IPS-NIHi7 (cell line): ENCODE results near the gene SAMD4A.

Experiments
- DNase-seq: peaks from one replicate; pipeline ENCODE4 v3.0.0; 2012; ENCODE audit warnings: mixed read lengths; ENCODE audit errors: extremely low spot score

Gene SAMD4A

DNA sequence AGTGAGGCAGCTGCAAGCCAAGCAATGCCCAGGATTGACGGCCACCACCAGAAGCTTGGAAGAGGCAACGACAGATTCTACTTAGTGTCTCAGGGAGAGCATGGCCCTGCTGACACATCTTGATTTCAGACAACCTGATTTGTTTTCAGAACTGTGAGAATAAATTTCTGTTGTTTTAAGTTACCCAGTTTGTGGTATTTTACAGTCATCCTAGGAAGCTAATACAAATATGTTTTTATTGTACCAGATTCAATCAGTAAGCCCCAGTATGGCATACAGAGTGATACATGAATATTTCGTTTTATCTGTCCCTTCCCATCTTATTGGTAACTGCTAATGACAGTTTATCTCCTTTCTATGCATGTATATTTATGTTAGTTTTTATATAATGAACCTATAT, 62.3 kb downstream of the SAMD4A start:
- no peak for DNase-seq

DNA sequence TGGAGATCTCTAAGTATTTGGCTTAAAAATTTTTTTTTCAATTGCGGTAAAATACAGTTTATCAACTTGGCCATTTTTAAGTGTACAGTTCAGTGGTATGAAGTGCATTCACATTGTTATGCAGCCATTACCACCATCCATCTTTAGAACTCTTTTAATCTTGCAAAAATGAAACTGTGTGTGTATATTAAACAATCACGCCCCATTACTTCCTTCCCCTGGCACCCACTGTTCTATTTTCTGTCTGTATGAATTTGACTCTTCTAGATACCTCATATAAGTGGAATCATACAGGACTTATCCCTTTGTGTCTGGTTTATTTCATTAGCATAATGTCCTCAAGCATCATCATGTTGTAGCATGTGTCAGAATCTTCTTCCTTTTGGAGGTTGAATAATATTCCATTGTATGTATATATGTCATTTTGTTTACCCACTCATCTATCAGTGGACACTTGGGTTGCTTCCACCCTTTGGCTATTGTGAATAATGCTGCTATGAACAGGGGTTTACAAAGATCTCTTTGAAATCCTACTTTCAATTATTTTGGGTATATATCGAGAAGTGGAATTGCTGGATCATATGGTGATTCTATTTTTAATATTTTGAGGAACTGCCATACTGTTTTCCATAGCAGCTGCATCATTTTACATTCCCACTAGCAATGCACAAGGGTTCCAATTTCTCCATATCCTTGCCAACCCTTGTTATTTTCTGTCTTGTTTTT, 62.9 kb downstream of the SAMD4A start:
- no peak for DNase-seq

DNA sequence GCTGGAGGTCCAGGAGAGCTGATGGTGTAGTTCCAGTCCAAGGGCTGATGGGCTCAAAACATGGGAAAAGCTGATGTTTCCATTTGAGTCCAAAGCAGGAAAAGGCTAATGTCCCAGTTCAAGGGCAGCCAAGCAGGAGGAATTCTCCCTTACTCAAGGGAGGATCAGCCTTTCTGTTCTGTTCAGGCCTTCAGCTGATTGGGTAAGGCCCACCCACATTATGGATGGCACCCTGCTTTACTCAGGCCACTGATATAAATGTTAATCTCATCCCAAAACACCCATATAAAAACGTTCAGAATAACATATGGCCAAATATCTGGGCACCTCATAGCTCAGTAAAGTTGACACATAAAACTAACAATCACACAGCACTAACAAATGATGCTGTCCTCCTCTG, 64.1 kb downstream of the SAMD4A start:
- DNase-seq: no peak

DNA sequence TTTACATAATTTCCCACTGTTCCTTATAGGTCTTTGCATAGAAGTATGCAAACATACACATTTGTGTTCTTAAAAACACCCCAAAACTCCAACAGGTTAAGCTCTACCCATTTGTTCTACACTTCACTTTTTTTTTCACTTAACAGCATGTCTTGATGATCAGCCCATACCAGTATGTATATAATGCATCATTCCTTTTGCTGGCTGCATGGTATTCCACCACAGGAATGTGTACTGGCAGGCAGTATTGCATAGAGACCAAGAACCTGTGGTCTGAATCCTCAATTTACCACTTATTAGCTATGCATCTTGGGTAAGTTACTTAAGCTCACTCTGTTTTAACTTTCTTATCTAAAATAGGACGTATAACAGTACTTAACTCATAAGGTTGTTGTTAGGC, 65.5 kb downstream of the SAMD4A start:
- DNase-seq: no peak

DNA sequence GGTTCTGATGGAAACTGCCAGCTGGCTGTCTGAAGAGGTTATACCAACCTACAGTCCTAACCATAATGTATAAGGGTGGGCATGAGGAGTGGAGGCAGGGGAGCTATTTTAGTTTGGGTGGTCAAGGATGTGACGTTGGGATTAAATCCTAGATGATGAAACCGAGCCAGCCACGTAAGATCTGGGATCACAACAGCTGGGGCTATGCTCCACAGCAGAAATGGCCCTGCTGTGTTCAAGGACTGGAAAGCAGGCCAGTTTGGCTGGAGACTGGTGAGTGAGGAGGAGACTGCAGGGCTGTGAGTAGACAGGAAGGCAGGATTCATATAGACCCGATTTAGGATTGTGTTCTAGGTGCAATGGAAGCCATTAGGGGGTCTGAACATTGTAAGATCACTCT, 66.1 kb downstream of the SAMD4A start:
- no peak for DNase-seq

DNA sequence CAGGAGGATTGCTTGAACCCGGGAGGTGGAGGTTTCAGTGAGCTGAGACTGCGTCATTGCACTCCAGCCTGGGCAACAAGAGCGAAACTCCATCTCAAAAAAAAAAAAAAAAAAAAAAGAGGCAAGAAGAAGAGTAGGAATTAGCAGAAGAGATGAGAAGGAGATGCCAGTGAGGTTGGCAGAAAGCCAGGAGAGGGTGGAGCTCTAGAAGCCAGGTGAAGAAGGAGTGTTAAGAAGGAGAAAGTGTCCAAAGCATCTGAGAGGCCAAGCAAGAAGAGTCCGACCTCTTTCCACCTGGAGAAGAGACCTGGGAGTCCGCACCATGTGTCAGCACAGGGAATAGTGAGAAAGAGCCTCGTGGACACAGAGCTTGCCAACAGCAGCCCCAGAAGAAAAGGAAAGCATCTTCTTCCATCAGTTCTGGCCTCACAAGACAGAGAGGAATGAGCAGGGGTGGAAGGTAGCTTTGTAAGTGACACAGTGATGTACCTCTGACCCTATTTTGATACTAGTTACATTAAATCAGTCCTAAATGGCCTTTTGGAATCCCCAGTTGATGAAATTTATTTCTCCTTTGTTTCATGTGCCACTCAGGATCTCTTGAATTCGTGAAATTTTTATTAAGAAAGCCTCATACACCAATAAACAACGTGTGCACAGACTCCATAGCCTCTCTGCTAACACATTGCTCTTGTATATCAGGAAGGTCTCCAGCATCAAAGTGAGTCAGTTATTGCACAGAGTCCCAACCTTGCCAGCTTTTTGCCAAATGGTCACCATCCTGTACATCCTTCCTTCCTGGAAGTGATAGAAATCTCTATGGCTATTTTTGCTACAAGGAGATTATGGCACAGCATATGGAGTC, 70.6 kb downstream of the SAMD4A start:
- DNase-seq: no peak

DNA sequence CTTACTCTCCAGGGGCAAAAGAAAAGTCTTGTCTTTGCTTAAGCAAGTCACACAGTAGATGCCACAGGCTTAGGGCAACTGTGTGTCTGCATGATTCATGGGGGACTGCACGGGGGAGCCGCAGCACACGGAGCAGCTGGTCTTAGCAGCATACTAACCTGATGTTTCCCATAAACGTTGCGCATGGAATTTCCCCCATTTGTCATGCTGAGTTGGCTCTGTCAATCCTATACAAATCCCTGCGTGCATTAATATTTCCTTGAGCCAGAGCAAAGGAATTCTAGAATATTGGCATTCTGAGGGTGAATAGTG, 71.2 kb downstream of the SAMD4A start:
- no peak for DNase-seq

DNA sequence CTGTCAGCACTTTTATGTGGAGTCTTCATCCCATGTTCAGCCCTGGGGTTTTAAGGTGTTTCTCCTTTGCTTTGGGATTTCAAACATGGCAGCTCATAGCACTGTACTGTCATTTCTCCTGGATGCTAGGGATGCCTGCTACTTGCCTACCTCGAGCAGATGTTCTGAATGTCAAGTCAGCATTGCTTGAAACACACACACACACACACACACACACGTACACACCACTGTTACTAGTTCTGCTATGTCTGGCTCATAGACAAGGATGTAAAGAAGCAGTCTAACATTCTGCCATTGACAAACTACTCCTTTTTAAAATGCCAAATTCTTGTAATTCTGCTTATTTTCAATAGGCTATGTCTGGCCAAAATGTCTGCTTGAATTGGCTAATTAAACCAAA, 72.7 kb downstream of the SAMD4A start:
- no peak for DNase-seq

DNA sequence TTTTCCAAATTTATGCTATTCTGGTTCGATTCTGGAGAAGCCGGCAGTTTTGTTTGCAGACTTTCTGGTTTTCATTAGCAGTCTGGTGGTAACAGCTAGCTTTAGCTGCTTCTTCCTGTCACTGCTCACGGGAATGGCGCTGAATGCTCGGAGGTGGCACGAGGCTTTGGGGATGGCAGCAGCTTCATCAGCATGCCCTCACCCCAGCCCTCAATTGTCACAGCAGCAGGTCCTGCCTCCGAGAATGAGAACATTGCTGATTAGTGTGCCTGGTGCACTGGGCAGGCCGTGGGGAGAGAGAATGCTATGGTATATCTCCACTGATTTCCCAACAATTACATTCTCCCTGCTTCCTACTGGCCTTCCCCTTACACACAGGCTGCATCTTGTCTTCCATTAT, 73.6 kb downstream of the SAMD4A start:
- DNase-seq: no peak

DNA sequence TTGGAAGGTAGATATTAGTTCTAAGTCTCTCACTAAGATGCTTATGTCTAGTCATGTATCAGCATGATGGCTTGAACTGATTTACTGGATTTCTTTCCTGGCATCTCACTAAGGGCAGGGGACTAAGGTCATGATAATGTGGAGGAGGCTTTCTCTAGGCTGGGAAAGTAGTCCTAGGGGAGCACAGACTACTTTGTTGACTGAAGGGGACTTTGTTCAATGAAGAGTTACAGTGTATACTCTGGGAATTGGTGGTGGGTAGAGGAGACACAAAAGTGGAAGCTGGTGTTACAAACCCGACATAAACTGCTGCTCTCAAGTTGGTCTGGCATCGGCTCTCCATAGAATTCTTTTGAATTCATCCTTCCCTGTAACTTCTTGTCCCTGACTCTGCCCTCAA, 75.2 kb downstream of the SAMD4A start:
- no peak for DNase-seq

DNA sequence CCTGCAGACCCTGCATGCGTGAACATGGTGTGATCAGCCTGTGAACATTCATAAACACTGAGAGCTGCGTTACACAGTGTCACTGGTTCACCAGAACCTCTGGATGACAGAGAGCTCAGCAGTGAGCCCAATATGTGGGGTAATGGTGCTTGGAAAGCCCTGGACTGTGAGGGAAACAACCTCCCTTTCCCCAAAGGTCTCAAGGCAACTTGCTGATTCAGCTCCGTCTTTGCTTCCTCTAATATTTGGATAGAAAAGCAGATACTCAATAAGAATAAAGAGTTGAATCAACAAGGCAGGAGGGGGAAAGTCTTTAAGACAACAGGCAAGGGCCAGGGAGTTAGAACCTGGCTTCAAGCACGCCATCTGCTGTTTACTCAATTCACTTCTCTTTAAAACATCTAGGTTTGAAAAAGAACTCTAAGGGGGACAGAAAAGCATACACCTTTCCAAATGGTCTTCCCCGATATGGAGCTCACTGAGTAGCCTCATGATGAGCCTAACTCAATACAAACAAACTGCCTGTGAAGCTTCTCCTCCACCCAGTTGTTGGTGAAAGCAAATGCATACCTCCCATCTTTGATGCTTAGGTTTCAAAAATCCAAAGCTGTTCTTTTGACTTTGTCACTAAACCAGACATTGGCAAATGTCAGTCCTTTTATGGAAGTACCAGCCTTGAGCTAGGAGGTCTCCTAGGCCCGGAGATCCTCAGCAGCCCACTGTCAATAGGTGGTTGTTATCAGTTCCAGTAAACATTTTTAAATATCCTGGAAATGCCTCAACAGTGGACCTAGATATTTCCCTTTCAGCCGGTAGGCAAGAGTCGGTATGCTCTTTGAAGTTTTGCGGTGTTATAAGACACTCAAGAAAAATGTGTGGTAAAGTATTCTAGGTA, 76.1 kb downstream of the SAMD4A start:
- no peak for DNase-seq

DNA sequence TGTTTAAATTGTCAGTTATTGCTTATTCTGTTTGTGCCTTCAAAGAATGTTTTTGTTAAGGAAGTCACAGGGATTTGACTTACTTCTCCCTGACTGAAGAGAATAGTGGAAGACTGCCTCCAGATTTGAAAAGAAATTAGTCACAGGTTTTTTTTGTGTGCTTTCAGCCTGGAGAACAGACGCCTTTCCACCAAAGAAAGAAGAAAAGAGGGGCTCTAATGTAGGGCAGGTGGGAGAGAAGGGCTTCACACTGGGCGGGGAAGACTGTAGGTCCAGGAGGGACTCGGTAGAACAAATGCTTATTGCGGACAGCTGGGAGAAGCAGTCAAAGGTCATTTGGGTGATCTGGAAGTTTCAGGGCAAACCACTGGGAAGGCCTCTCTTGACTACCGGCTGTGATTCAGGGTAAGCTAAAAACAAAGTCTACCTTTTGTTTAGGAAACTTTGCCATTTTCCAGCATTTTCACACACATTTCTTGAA, 76.8 kb downstream of the SAMD4A start:
- DNase-seq: no peak

DNA sequence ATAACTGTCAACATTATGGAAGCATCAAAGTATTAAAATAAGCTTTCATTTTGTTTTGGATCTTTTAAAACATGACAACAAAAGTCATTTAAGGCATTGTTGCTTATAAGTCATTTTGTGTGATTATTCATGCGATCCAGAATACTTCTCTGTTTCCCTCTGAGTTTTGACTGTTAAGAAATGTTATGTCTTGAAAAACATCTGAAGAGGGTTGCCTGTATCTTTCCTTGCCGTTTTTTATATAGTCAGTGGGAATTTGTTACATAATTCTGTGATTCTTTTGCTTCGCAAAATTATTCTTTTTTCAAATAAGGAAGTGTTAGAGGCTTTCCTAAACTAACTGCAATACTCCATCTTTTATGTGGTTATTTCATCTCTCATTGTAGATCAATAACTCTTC, 78.7 kb downstream of the SAMD4A start:
- no peak for DNase-seq

DNA sequence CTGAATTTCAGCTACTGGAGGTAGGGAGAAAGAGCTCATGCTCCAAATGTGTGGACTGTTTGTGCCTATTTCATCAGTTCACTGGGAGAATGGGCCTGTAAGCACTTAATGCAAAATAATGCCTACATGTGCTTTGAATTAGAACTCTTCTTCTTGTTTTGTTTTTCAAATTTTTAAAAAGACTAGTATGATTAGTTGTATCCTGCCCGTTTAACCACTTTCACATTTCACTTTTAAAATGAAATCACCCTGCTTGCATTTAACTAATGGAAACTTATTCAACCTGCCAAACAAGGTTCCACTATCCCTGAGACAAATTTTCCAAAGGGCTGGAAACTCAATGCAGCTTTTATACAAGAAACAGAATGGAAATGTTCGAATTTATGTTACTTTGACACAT, 79.7 kb downstream of the SAMD4A start:
- DNase-seq: no peak

DNA sequence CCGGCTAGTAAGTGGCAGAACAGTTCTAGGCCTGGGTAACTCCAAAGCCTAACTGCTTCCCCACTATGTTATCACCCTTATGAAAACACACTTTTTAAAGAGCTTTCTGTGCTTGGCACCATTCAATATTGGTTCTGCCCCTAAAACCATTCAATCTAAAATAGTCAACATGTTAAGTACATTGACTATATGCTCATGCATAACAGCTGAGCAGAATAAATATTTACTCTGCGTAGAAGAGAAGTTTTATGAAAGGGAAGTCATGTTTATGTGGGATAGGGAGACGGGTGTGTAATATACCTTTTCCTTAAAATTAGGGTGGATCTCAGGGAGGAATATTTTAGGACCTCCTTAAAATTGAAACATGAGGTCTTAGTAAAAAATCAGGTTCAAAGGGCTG, 80.5 kb downstream of the SAMD4A start:
- DNase-seq: no peak

DNA sequence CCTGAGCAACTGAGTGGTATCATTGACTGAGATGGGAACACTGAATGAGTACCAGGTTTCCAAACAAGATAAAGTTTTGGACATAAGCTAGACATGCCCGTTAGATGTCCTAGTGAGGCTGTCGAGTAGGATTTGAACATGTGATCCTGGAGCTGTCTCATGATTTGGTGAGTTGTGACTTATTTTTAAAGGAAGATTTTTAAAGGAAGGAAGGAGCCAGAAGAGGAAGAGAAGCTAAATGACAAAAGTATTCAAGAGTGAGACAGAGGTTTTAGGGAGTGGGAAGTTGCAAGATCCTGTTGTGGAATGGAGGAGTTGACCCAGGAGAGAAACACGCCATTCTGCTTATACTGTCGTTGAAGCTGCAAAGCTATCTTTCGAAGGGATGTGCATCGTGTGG, 82.1 kb downstream of the SAMD4A start:
- DNase-seq: no peak

DNA sequence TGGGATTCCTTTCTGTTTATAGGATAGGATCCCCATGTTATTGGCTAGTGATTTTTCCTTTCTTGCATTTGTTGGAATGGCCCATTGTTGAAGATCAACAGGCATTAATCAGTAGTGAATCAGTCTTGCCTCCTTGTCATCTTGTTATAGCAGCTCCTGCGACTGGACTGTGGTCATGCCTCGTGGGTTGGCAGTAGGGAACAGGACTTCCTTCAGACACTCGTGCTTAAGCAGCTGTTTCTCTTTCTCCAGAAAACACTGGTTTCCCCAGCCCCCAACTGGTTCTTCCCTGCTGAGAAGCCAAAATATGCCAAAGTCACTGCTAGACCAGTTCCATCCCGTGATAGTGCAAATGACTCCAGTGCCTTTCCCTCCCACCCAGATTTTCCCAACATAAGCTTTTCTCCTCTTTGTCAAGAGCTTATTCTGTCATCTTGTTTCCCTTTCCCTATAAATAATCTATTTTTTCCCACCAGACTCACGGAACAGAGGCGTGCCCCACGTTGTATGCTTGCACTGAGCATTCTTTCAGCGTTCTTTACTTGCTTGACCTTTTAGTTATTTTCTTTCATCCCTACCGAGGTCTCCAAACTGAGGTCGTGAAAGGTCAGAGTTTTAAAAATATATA, 83.5 kb downstream of the SAMD4A start:
- no peak for DNase-seq

DNA sequence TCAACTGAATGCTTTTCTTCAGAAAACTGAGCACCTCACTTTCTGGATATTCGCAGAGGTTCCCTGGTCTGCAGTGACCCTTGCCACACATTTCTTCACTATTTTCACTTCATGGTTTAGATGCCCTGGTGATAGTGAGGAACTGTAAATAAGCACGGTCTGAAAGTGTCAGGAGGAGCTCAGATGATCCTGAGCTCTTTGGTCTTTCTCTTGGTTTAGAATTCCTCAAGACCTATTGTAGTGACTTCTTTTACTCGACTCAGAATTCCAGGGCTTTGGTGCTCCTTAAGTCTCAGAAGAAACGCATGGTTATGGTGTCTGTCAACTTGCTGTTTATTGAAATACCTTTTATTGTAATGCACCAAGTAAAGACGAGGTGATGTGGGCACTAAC, 84.0 kb downstream of the SAMD4A start:
- DNase-seq: no peak

DNA sequence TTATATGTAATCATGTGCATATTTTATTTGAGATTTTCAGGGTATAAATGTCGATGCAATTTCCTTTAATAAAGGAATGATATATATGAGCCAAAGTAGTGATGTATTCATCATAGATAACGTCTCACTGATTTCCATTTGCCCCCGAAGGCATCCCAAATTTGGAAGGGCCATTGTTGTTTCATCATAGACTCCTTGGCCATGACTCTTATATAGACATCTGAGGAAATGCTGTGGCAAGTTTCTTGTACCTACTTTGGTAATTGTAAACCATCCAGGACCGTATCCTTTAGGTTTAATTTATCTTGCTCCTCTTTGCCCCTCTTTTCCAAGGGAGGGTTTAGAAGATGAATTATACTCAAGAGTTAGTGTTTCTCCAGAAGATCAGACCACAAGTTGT, 84.7 kb downstream of the SAMD4A start:
- DNase-seq: no peak

DNA sequence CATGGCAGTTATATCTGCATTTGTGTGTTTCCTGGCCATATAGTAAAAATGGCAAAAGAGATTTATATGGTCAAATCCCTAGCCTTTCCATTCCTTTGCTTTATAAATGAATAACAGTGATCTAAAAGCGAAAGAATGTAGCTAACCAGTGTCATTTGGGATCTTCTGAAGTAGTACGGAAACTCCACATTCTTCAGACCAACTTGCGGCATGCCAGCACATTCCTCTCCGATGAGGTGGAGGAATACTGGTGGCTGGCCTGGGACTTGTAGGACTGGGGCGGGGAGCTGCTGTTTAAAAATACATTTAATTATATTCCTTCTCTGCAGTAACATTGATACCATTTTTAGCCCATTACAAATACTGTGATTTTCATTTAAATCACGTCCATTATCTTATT, 85.3 kb downstream of the SAMD4A start:
- peak; percentile 84 for DNase-seq

DNA sequence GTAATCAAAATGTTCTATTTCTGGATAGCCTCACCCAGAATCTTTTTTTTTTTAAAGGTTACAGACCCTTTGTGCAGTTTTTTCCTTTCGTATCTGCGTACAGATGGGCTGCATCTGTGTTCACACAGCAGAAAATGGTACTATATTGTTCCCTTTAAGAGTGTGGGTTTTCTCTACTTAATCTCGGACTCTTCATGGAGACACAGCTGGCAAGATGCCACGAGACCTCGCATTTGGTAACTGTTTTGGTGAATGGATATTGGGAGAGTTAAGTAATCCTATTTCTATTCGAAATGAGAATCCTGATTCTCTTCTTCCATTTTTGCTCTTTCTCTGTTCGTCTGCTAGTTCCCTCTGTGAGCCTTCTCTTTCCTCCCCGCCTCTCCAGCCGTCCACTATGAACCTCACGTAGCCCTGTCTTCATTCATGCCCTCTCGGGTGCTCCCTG, 85.7 kb downstream of the SAMD4A start:
- DNase-seq: no peak
